WTC11 (cell line): ENCODE data around the gene RPS6KA6.

Experiments
- ELF4 ChIP-seq: sonication (generic); formaldehyde crosslinking; IDR thresholded peaks from 2 replicates; pipeline ENCODE4 v1.8.1; 2022; ENCODE audit warnings: low read depth, mild to moderate bottlenecking, moderate library complexity, missing genetic modification reagents
- TF ChIP-seq, protein P1 (sequence below): fragments of 200-600 bp; IDR thresholded peaks from 2 replicates; pipeline ENCODE4 v1.8.0; 2022; ENCODE audit warnings: antibody characterized with exemption

GRCh38 chrX:84133023-84133422 lies 55.0 kb downstream of the RPS6KA6 start:
- TF ChIP-seq, protein P1, sequence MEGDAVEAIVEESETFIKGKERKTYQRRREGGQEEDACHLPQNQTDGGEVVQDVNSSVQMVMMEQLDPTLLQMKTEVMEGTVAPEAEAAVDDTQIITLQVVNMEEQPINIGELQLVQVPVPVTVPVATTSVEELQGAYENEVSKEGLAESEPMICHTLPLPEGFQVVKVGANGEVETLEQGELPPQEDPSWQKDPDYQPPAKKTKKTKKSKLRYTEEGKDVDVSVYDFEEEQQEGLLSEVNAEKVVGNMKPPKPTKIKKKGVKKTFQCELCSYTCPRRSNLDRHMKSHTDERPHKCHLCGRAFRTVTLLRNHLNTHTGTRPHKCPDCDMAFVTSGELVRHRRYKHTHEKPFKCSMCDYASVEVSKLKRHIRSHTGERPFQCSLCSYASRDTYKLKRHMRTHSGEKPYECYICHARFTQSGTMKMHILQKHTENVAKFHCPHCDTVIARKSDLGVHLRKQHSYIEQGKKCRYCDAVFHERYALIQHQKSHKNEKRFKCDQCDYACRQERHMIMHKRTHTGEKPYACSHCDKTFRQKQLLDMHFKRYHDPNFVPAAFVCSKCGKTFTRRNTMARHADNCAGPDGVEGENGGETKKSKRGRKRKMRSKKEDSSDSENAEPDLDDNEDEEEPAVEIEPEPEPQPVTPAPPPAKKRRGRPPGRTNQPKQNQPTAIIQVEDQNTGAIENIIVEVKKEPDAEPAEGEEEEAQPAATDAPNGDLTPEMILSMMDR: no peak
- TF ChIP-seq ELF4 (CRISPR knock-in tag): no peak
